ENCODE measurements around the gene SBF2.
"Not testable (repeated sequence)": the region's sequence is repeated elsewhere in the genome, so short reads cannot be mapped to it uniquely, and the experiment has no call there.

Gene SBF2

GRCh38 chr11:10076458-10077141, 217.4 kb downstream of the SBF2 start:
- in situ Hi-C loops (cut with HindIII; ENCODE audit: low sequenced_read_pairs) = no loop called here

- in situ Hi-C loops (cut with HindIII; ENCODE audit: low sequenced_read_pairs) = no loop called here
Measured at GRCh38 chr11:10075141-10075540, 218.9 kb downstream of the SBF2 start.

GRCh38 chr11:10072841-10073240, 221.2 kb downstream of the SBF2 start:
- in situ Hi-C loops (cut with HindIII; ENCODE audit: low sequenced_read_pairs) = no loop called here

- in situ Hi-C loops (cut with HindIII; ENCODE audit: low sequenced_read_pairs) = no loop called here
Measured at GRCh38 chr11:10072142-10072541, 221.9 kb downstream of the SBF2 start.

- in situ Hi-C loops (cut with HindIII; ENCODE audit: low sequenced_read_pairs) = no loop called here
Measured at GRCh38 chr11:10067629-10068300, 226.3 kb downstream of the SBF2 start.

GRCh38 chr11:10066441-10066840, 227.6 kb downstream of the SBF2 start:
- in situ Hi-C loops (cut with HindIII; ENCODE audit: low sequenced_read_pairs) = no loop called here

GRCh38 chr11:10064828-10065227, 229.2 kb downstream of the SBF2 start:
- in situ Hi-C loops (cut with HindIII; ENCODE audit: low sequenced_read_pairs) = no loop called here

GRCh38 chr11:10058356-10058755, 235.7 kb downstream of the SBF2 start:
- in situ Hi-C loops (cut with HindIII; ENCODE audit: low sequenced_read_pairs) = no loop called here

GRCh38 chr11:10051868-10052586, 242.0 kb downstream of the SBF2 start:
- in situ Hi-C loops (cut with HindIII; ENCODE audit: low sequenced_read_pairs) = no loop called here

- in situ Hi-C loops (cut with HindIII; ENCODE audit: low sequenced_read_pairs) = no loop called here
Measured at GRCh38 chr11:10050561-10050960, 243.5 kb downstream of the SBF2 start.

- in situ Hi-C loops (cut with HindIII; ENCODE audit: low sequenced_read_pairs) = no loop called here
Measured at GRCh38 chr11:10049756-10050155, 244.3 kb downstream of the SBF2 start.

- in situ Hi-C loops (cut with HindIII; ENCODE audit: low sequenced_read_pairs) = no loop called here
Measured at GRCh38 chr11:10048350-10048749, 245.7 kb downstream of the SBF2 start.

- in situ Hi-C loops (cut with HindIII; ENCODE audit: low sequenced_read_pairs) = no loop called here
Measured at GRCh38 chr11:10044618-10045017, 249.4 kb downstream of the SBF2 start.

GRCh38 chr11:10042699-10043098, 251.3 kb downstream of the SBF2 start:
- in situ Hi-C loops (cut with HindIII; ENCODE audit: low sequenced_read_pairs) = no loop called here

- in situ Hi-C loops (cut with HindIII; ENCODE audit: low sequenced_read_pairs) = no loop called here
Measured at GRCh38 chr11:10041748-10042446, 252.1 kb downstream of the SBF2 start.

GRCh38 chr11:10041332-10041731, 252.7 kb downstream of the SBF2 start:
- in situ Hi-C loops (cut with HindIII; ENCODE audit: low sequenced_read_pairs) = no loop called here

- in situ Hi-C loops (cut with HindIII; ENCODE audit: low sequenced_read_pairs) = no loop called here
Measured at GRCh38 chr11:10038521-10039302, 255.3 kb downstream of the SBF2 start.

GRCh38 chr11:10035932-10036331, 258.1 kb downstream of the SBF2 start:
- in situ Hi-C loops (cut with HindIII; ENCODE audit: low sequenced_read_pairs) = not testable (repeated sequence)

- in situ Hi-C loops (cut with HindIII; ENCODE audit: low sequenced_read_pairs) = no loop called here
Measured at GRCh38 chr11:10032935-10033334, 261.1 kb downstream of the SBF2 start.

- in situ Hi-C loops (cut with HindIII; ENCODE audit: low sequenced_read_pairs) = no loop called here
Measured at GRCh38 chr11:10030122-10030490, 263.9 kb downstream of the SBF2 start.
